K562 (cell line): ENCODE results near the gene CHRM1. TPM values are rescaled to one million over a fixed set of nuclear protein-coding genes. Genes with fewer than 3 reads are reported as not detected.

ENCODE experiments used
- ARID3B ChIP-seq: fragments of 250-450 bp; sonication (Bioruptor Pico); IDR thresholded peaks from 2 replicates; pipeline ENCODE4 v1.4.0; 2020; ENCODE audit warnings: borderline replicate concordance
- CXXC5 ChIP-seq: fragments of 250-450 bp; sonication (Bioruptor Pico); IDR thresholded peaks from 2 replicates; pipeline ENCODE4 v1.8.0; 2022; ENCODE audit warnings: inconsistent platforms, mild to moderate bottlenecking, moderate library complexity
- FOXJ2 ChIP-seq: fragments of 200-800 bp; sonication (Bioruptor generic); IDR thresholded peaks from 2 replicates; pipeline ENCODE4 v1.6.1; 2016; ENCODE audit warnings: missing genetic modification characterization, missing compliant biosample characterization
- ILK ChIP-seq: fragments of 450-650 bp; IDR thresholded peaks from 2 replicates; pipeline ENCODE4 v1.6.1; 2016; ENCODE audit warnings: missing genetic modification characterization, low read depth, mild to moderate bottlenecking, missing compliant biosample characterization, moderate library complexity, borderline replicate concordance
- RBM22 ChIP-seq: fragments of 200-400 bp; formaldehyde crosslinking; IDR thresholded peaks from 2 replicates; pipeline ENCODE4 v1.6.1; 2018; ENCODE audit warnings: low read length, low read depth; ENCODE audit not compliant: poor library complexity, severe bottlenecking
- RERE ChIP-seq: sonication (generic); formaldehyde crosslinking; IDR thresholded peaks from 2 replicates; pipeline ENCODE4 v1.8.0; 2023; ENCODE audit warnings: missing genetic modification reagents, mild to moderate bottlenecking, borderline replicate concordance
- RREB1 ChIP-seq: fragments of 250-450 bp; sonication (Bioruptor Pico); IDR thresholded peaks from 2 replicates; pipeline ENCODE4 v1.4.0; 2020
- STAG1 ChIP-seq: sonication (generic); formaldehyde crosslinking; IDR thresholded peaks from 2 replicates; pipeline ENCODE4 v1.5.0; 2020; ENCODE audit warnings: missing genetic modification reagents, borderline replicate concordance
- polyA plus RNA-seq, 8 experiments: library from polyadenylated mRNA; depleted of rRNA in 4 of 8; stranded (reverse) in 5 of 8; unstranded in 3 of 8; fragments of >200 nt; fragmentation: Nextera tagmentation in 2 of 8; fragmentation: Illumina TruSeq in 1 of 8; extraction: Ambion mirVana in 2 of 8; extraction: Trizol in 1 of 8; gene quantifications; 2 replicates each; pipeline versions ENCODE4 v1.2.1 to v1.2.3, GENCODE V29; 2011 to 2014; ENCODE audit warnings: inconsistent platforms in 1 of 8, missing spikeins in 1 of 8
- total RNA-seq, 7 experiments: library from RNA; depleted of rRNA in 6 of 7; stranded (reverse); fragments of >200 nt in 6 of 7; fragmentation: Illumina TruSeq in 2 of 7; extraction: Trizol in 2 of 7; gene quantifications; 2 replicates each; pipeline versions ENCODE4 v1.2.1 to v1.2.3, GENCODE V29; 2011 to 2021; ENCODE audit warnings: low replicate concordance in 1 of 7
- TF ChIP-seq, protein P1 (sequence below), 3 experiments: fragments of 200-800 bp in 1 of 3; sonication (Bioruptor generic) in 1 of 3; sonication (generic) in 1 of 3; formaldehyde crosslinking in 1 of 3; IDR thresholded peaks; 2 replicates each; pipeline versions ENCODE4 v1.6.1 to v1.8.0; 2016 to 2022; ENCODE audit warnings: mild to moderate bottlenecking in 2 of 3, missing compliant biosample characterization in 2 of 3, missing genetic modification characterization in 2 of 3, missing genetic modification reagents in 1 of 3

Gene CHRM1
- total and polyA plus RNA-seq, 9 of the 15 experiments (the other 6 are each of a cell fraction or from before 2014, with no cell fraction given), result not detected

DNA sequence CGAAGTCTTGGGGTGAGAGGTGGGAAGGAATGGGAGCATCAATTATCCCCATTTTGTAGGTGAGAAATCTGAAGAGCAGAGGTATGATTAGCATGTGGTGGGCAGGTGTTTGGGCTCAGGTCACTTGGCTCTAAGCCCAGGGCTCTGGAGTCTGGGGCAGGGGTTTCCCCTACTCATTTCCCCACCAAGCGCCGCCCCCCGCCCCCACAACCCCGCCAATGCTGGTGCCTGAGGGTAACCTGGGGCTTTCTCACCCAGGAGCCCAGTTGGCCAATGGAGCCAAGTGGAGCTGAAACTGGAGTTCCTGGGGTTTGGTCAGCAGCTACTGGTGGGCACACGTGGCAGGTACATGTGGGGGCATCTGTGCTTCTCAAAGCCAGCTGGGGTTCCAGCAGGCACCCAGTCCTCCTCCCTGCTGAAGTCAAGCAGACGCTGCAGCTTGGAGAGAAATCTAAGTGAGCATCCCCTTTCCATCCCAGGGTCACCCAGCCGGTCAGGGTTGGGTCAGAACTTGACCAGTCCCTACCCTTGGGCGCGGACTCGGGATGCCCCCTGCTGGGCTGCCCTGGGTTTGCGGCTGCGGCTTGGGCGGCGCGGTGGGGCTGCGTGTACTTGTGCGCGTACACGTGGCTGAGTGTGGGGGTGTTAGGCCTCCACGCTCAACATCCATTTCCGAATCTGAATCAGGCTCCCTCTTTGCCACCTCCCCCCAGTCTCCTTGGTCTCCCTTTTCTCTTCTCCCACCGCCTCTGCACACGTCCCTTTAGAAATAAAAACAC is 1.7 kb upstream of the CHRM1 start (continued):
- no peak for TF ChIP-seq RREB1
- TF ChIP-seq RERE, result no peak
- TF ChIP-seq ILK, result no peak
- peak; percentile 38; the same call in 1 of the 2 replicates for TF ChIP-seq CXXC5
- TF ChIP-seq RBM22, result no peak
- TF ChIP-seq FOXJ2, result no peak
- TF ChIP-seq ARID3B (CRISPR knock-in tag), result no peak
- TF ChIP-seq, protein P1, sequence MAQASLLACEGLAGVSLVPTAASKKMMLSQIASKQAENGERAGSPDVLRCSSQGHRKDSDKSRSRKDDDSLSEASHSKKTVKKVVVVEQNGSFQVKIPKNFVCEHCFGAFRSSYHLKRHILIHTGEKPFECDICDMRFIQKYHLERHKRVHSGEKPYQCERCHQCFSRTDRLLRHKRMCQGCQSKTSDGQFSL (CRISPR knock-in tag; IDR thresholded peaks at IDR 0.05), result peak; percentile 99
- TF ChIP-seq, protein P1 (tag; IDR thresholded peaks at IDR 0.05), result peak in 1 of 2 experiments; percentile 78; a peak in 2 of 4 replicates
- TF ChIP-seq STAG1, result 0 out of 2 replicates have a peak, but pooled peaks have one; percentile 30
